LHCN-M2 (cell line): ENCODE results near the gene OR2AK2. TPM values are rescaled to one million over a fixed set of nuclear protein-coding genes. Genes with fewer than 3 reads are reported as not detected.
"Not testable (repeated sequence)": the region's sequence is repeated elsewhere in the genome, so short reads cannot be mapped to it uniquely, and the experiment has no call there.

Experiments
- DNase-seq: peaks from one replicate; pipeline ENCODE4 v3.0.0-alpha.2; 2012; ENCODE audit warnings: low read depth
- polyA plus RNA-seq: library from polyadenylated mRNA; unstranded; fragments of >200 nt; gene quantifications from one replicate; pipeline ENCODE4 v1.2.1, GENCODE V29; 2012; ENCODE audit warnings: missing spikeins
- total RNA-seq: library from RNA; depleted of rRNA; stranded (reverse); fragments of >200 nt; gene quantifications from 2 replicates; pipeline ENCODE4 v1.2.3, GENCODE V29; 2014; rRNA removed

The OR2AK2 gene, protein sequence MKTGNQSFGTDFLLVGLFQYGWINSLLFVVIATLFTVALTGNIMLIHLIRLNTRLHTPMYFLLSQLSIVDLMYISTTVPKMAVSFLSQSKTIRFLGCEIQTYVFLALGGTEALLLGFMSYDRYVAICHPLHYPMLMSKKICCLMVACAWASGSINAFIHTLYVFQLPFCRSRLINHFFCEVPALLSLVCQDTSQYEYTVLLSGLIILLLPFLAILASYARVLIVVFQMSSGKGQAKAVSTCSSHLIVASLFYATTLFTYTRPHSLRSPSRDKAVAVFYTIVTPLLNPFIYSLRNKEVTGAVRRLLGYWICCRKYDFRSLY
- total RNA-seq = not detected in 2 replicates
- not detected for polyA plus RNA-seq

DNA sequence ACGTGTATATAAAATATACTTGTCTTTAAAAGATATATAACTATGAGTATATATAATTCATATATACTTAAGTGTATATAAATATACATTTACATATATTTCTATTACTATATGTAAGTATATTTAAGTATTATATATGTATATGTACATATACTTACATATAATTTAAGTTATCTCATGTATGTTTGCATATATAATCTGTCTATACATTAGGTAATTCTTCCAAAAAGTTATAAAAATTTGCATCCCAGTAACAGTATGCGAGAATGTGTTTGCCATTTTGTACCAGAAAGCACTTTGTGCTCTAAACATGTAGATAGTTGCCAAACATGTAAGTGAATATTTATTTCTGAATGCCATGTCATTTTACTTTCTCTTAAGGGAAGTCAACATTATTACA lies at the start of gene OR2AK2:
Gene OR2AK2, plus strand, starts transcription at position 301 of the 400 bp plus-strand sequence. CDS start 144 bp downstream, outside the sequence.
- no peak for DNase-seq

DNA sequence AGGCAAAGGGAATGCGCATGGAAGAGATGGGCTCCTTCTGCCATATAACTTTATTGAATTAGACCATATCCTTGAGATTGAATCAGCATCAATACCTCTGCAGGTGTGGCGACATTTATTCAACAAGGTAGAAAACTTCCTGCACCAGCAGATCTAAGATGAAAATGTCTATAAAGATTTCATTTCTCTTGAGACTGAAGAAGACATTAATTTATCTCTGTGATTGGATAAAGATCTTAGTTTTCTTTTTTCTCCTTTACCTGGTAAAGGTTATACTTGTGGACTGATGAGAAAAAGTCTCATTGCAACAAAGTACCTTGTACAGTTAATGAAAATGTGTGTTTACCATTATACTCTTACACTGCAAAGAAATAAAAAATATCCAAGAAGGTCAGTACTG lies 45.1 kb upstream of the OR2AK2 start, which contains the start of gene OR2T8:
Gene OR2T8, plus strand, starts transcription at position 301 of the 400 bp plus-strand sequence. CDS start 766 bp downstream, outside the sequence.
- DNase-seq = no peak

DNA sequence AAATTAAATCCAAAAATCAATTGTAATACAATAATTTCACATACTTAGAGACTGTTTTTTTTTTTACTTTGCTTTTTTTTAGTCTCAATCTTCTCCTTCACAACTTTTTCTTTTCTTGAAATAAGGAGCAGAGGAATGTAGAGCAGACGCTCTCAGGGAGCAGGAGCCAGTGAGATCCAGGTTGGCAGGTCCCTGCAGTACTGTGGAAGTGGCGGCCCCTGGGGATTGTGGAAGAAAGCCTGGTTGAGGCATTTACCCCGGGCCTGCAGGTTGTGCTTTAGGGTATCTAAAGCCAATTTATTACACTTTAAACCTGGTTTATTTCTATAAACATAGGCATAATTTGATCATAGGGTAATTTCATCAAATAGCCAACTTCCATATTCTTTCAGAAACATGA lies 41.1 kb upstream of the OR2AK2 start:
- no peak for DNase-seq

DNA sequence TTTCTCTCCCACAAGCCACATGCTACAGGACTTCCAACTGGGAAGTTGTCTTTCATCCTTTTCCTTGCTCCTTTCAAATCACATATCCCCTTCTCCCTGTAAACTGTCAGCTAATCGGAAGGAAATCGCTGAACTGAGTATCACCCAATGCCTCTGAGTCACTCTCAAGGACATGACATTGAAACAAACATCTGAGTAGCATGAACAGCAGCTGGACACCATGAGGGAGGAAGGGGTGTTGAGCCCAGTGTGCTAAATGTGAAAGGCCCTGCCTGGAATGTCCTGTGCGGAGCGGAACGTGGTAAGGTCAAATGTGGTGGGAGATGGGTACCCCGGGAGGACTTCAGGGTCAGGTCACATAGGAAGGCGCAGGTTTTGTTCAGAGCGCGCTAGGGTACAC lies 40.2 kb upstream of the OR2AK2 start, which contains the start of gene OR2AJ1:
Gene OR2AJ1, plus strand, starts transcription at position 22 of the 400 bp plus-strand sequence. CDS start 8,880 bp downstream, outside the sequence.
- DNase-seq = no peak

DNA sequence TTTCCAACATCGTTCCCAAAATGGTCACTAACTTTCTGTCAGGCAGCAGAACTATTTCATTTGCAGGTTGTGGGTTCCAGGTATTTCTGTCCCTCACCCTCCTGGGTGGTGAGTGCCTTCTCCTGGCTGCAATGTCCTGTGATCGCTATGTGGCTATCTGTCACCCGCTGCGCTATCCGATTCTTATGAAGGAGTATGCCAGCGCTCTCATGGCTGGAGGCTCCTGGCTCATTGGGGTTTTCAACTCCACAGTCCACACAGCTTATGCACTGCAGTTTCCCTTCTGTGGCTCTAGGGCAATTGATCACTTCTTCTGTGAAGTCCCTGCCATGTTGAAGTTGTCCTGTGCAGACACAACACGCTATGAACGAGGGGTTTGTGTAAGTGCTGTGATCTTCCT lies 31.0 kb upstream of the OR2AK2 start:
- no peak for DNase-seq

DNA sequence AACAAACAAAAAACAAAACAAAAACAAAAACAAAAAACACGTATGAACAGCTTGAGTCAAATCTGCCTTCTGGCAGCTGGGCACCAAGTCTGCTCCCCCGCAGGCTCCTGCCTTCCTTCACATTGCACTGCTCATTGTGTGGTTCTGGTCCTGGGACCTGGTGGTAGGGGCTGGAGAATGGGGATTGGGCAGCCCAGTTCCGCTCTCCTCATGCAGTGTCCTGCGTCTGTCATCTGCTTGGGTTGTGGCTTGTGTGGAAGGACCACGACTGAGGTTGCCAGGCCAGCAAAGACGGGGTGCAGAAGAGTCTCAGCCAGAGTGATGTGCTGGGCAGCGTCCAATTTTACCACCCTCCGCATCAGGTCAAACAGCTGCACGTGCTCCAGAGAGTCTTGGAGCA lies 29.3 kb upstream of the OR2AK2 start:
- no peak for DNase-seq

DNA sequence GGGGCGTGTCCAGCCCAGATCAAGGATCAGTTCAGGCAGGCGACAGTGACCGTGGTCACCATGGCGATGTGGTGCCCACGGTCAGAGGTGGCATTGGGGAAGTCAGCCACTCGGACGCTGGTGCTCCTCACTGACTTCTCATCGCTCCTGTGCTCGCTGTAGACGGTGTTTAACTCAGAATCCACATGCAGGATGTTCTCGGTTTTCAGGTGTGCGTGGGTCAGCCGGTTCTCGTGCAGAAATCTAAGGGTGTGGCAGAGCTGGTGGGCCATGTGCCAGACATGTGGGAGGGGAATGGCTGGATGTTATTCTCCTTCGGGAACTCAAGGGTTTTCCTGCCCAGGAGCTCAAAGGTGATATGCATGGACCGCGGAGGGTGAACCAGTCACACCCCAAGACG lies 28.6 kb upstream of the OR2AK2 start:
- no peak for DNase-seq

DNA sequence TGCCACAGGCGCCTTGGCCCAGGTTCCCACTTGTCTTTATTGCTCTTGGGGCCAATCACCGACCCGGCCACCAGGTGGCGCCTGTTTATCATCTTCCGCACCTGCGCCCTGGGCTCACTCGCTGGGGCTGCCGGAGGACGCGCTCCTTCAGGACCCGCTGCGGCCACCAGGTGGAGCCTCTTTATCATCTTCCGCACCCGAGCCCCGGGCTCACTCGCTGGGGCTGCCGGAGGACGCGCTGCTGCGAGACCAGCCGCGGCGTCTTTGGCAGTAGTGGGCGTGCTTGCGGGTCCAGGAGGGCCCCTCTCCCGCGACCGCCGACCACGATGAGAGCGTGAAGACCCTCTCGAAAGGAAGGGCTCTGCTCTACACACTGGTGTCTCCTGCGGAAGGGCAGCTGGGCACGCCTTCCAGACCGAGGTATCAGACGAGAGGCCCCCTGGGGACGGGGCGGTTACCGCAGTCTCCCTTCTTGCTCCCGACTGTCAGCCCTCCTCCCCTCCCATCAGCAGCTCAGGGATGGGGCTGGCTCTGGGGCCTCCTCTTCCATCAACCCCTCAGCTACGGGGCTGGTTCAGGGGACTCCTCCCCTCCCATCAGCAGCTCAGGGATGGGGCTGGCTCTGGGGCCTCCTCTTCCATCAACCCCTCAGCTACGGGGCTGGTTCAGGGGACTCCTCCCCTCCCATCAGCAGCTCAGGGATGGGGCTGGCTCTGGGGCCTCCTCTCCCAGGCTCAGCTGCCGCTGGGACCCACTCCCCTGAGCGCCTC lies 27.9 kb upstream of the OR2AK2 start:
- not testable (repeated sequence) for DNase-seq

DNA sequence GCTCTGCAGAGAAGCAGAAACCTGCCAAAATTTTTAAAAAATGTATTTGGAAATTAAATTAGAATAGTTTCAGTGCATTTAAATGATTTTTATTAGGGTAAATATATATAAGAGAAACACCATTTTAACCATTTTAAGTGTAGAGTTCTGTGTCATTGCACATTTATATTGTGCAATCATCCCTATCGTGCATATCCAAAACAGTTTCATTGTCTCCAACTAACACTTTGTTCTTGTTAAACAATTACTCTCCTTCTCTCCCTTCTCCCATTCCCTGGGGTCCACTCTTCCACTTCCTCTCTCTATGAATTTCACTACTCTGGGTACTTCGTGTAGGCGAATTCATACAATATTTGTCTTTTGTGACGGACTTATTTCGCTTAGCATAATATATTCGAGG lies 22.4 kb upstream of the OR2AK2 start:
- DNase-seq = no peak

DNA sequence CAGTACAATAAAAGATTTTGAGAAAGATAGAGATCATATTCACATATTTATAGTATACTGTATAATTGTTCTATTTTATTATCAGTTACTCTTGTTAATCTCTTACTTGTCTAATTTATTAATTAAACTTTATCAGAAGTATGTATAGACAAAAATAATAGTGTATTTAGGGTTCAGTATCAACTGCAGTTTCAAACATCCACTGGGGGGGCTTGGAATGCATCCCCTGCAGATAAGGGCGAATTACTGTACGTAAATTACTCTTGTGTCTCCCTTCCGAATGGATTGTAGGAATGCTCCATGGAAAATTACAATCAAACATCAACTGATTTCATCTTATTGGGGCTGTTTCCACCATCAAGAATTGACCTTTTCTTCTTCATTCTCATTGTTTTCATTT lies 16.5 kb upstream of the OR2AK2 start, which contains the start of gene OR2L8:
Gene OR2L8, plus strand, starts transcription at position 301 of the 400 bp plus-strand sequence. Its CDS starts 0 bp downstream, at position 301.
- no peak for DNase-seq

DNA sequence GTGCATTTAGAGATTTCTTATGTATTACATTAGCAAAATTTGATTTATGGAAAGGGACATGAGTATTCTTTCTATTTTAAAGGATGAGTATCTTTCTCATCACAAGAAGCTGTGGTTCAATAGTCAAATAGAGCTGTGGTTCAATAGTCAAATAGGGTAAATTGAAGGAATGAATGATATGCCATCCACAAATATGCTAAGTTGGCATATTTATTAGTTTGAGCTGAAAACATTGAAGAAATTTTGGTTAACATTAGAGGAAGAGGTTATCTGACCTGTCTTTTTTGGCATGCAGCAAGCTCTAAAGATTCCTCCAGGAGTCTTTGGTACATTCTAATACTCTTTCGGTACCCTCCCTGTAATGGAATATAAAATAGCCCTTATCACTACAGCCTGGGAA lies 11.6 kb upstream of the OR2AK2 start:
- DNase-seq = no peak

DNA sequence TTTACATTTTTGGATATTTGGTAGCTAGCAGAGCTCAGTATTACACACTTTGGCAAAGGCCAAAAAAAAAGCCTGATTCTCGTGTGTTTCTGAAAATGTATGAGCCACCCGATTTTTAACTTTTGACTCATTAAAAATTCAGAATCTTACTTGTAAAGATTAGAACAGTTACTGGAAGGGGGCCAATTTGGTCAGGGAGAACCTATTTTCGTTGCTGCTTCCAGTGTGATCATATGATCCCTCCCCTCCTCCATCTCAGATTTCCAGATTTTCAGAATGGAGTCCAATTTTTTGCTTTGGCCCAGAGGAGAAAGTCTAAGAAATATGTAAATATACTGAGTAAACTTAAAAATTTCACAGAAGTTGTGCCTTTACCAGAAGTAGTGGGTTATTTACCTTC lies 3.2 kb upstream of the OR2AK2 start:
- no peak for DNase-seq

DNA sequence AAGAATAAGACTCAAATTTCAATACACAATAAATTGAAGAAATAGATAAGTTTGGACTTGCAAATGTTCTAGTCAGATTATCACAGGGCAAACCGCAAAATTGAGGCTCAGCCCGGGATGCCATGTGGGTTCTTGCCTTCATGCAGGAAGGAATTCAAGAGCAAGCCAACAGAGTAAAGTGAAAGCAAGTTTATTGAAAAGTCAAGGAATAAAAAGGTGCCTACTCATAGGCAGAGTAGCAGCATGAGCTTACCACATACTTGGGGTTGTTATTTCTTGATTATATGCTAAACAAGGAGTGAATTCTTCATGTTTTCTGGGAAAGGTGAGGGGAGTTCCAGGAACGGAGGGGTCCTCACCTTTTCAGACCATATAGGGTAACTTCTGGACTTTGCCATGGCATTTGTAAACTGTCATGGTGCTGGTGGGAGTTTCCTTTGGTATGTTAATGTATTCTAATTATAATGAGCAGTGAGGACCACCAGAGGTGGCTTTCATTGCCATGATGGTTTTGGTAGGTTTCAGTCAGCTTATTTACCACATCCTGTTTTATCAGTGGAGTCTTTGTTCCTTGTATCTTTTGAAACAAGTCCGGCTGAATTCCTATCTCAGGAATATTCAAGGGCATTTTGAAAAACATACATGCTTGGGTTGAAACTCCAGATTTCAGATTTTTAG lies 2.0 kb upstream of the OR2AK2 start:
- no peak for DNase-seq

DNA sequence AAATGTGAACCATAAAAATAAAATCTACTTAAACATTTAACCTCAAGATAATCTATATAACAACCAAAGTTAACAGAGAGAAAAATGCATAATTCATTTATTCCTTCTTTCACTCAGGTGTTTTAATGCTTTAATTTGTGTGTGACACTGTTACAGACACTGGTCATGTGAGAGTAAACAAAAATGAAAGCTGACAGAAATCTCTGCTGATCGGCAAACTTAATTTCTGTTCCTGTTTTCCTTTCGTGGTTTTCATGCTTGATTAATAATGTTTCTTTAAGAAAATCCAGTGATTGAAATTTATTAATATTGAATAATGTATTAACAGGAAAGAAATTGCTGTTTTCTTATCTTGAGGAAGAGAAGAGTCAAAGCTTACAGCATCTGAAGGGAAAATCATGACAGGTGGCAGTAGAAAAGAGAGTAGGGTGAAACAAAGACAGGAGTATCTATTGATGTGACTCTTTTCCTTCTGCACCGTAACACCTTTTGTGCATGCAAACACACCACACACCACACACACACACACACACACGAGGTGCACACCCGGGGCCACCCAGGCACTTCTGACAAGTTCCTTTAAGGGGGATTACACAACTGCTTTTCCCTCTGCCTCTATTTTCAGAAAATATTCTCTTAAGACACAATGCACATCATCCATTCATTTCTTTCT lies 1.6 kb downstream of the OR2AK2 start:
- DNase-seq = no peak

DNA sequence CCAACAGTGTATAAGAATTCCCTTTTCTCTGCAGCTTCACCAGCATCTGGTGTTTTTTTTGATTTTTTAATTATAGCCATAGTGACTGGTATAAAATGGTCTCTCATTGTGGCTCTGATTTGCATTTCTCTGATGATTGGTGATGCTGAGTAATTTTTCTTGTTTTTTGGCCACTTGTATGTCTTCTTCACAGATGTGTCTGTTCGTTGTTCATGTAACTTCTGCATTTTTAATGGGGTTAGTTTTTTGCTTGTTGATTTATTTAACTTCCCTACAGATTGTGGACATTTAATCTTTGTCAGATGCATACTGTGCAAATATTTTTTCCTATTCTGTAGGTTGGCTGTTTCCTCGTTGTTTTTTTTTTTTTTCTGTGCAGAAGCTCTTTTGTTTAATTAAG lies 28.0 kb downstream of the OR2AK2 start:
- DNase-seq = no peak

DNA sequence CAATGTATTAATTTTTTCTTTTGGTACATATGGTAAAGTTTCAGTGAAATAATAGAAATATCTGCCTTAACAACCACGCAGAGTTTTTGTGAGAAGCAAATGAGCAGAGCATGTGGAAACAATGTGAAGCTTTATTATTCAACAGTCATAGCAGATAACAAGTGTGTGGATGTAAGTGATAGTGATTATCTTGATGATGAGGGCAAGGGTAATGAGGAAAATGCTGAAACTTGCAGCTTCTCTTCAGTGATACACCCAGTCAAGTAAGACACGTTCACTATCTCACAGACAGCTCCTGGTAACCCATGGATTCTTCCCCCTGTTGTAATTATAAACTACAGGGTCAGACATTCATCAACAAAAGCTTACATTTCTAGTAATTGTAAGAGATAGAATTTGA lies 33.8 kb downstream of the OR2AK2 start:
- DNase-seq = no peak

DNA sequence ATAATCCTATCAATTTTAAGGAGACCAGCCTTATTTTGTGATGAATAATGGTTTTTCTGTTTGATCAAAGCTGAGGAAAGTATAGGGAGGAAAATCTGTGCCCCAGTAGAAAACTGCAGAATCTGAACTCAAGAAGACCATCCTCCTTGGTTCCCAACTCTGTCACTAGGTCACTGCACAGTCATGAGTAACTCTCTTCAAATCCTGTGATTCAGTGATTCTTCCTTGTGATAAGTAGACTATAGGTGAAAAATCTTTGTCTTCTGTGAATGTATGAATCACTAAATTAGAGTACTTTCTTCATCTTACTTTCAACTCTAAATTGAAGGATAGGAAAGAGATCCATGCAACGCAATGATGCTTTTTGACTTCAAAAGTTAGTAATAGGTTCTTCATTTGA lies 35.1 kb downstream of the OR2AK2 start:
- no peak for DNase-seq

DNA sequence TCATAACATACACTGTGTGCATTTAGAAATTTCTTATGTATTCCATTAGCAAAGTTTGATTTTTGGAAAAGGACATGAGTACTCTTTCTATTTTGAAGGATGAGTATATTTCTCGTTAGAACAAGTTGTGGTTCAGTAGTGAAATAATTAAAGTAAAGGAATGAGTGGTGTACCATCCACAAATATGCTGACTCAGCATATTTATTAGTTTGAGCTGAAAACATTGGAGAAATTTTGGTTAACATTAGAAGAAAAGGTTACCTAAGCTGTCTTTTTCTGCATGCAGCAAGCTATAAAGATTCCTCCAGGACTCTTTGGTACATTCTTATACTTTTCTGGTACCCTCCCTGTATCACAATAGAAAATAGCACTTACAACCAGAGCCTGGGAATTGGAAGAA lies 42.7 kb downstream of the OR2AK2 start:
- no peak for DNase-seq

DNA sequence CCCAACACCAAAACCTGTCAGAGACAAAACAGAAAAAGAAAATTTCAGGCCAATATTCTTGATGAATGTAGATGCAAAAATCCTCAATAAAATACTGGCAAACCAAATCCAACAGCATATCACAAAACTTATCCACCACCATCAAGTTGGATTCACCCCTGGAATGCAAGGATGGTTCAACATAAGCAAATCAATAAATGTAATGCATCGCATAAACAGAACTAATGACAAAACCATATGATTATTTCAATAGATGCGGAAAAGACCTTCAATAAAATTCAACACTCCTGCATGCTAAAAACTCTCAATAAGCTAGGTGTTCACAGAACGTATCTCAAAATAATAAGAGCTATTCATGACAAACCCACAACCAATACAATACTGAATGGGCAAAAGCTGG lies 44.6 kb downstream of the OR2AK2 start:
- DNase-seq = no peak

DNA sequence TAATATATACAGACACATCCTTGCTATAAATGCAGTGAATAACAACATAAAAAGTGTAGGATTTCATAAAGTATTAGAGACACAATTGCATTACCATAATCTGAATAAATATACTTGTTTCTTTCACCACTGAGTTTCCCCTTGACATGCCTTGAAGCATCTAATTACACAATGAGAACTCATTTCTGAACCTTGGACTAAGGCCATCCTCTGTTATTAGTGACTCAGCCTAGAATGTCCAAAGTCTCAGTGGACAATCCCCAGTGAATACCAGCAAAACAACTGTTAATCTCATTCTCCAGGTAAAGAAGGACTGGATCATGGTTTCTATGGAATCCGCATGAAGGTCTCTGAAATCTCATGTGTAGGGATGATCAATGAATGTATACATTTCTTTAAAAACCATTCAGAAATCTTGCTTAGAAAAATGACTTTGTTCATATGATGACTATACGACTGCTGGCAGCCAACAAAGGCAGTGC lies 48.2 kb downstream of the OR2AK2 start, which contains the start of gene OR2L5:
Gene OR2L5, plus strand, starts transcription at position 432 of the 482 bp plus-strand sequence. CDS start 8,288 bp downstream, outside the sequence.
- DNase-seq = no peak

DNA sequence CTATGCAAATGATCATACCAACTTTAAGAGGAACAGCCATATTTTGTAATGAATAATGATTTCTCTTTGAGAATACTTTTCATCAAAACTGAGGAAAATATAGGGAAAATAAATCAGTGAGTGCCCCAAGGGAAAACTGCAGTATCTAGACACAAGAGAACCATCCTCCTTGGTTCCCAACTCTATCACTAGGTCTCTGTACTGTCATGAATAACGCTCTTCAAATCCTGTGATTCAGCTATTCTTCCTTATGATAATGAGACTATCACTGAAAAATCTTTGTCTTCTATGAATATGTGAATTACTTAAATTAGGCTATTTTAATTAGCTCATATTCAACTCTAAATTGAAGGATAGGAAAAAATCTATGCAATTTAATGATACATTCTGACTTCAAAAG lies 50.8 kb downstream of the OR2AK2 start:
- no peak for DNase-seq
